Activated CD4-positive, alpha-beta T cell treated with anti-CD3 and anti-CD28 coated beads, Interleukin-2, Interleukin-6, amounts not matched to agents 100 ng/mL and 50 ng/mL, durations not matched to agents 16 hours and 8 hours (primary cell): Measurements from ENCODE around the gene PEAR1.

Source experiments
- DNase-seq: peaks from one replicate; pipeline ENCODE4 v3.0.0-alpha.2; 2020

PEAR1 gene

GRCh38 chr1:156893048-156893953 lies at the start of gene PEAR1:
Gene PEAR1 (plus strand): TSS chr1:156893718. CDS start chr1:156903927, 10,209 bp downstream.
- no peak for DNase-seq

- DNase-seq, result no peak
These were observed 49.4 kb upstream of the PEAR1 start for GRCh38 chr1:156844102-156844501.

GRCh38 chr1:156844638-156845037 lies 48.9 kb upstream of the PEAR1 start:
- no peak for DNase-seq

GRCh38 chr1:156845055-156845952 lies 48.2 kb upstream of the PEAR1 start:
- DNase-seq, result no peak

GRCh38 chr1:156845953-156846545 lies 47.5 kb upstream of the PEAR1 start:
- no peak for DNase-seq

- no peak for DNase-seq
These were observed 46.9 kb upstream of the PEAR1 start for GRCh38 chr1:156846643-156847042.

- no peak for DNase-seq
These were observed 45.7 kb upstream of the PEAR1 start for GRCh38 chr1:156847591-156848460.

- DNase-seq, result peak; percentile 72
These were observed 44.9 kb upstream of the PEAR1 start for GRCh38 chr1:156848461-156849150.

GRCh38 chr1:156849151-156849496 lies 44.4 kb upstream of the PEAR1 start:
- DNase-seq, result no peak

- no peak for DNase-seq
These were observed 41.6 kb upstream of the PEAR1 start for GRCh38 chr1:156851779-156852417.

- no peak for DNase-seq
These were observed 41.1 kb upstream of the PEAR1 start for GRCh38 chr1:156852418-156852874.

- DNase-seq, result no peak
These were observed 39.8 kb upstream of the PEAR1 start for GRCh38 chr1:156853761-156854160.

- no peak for DNase-seq
These were observed 38.9 kb upstream of the PEAR1 start for GRCh38 chr1:156854634-156855033.

GRCh38 chr1:156856282-156856785 lies 37.2 kb upstream of the PEAR1 start:
- no peak for DNase-seq

GRCh38 chr1:156857532-156857931 lies 36.0 kb upstream of the PEAR1 start:
- DNase-seq, result no peak

- no peak for DNase-seq
These were observed 35.0 kb upstream of the PEAR1 start for GRCh38 chr1:156858555-156858956.

- no peak for DNase-seq
These were observed 34.5 kb upstream of the PEAR1 start, which contains the start of gene INSRR for GRCh38 chr1:156858959-156859522. Gene INSRR (minus strand): TSS chr1:156859117. CDS start chr1:156858621, 496 bp downstream.

GRCh38 chr1:156859523-156860112 lies 33.9 kb upstream of the PEAR1 start:
- no peak for DNase-seq

- DNase-seq, result peak; percentile 68
These were observed 33.3 kb upstream of the PEAR1 start for GRCh38 chr1:156860113-156860627.
